Hematopoietic multipotent progenitor cell (in vitro differentiated cells): ENCODE data around the gene CD36. TPM values are rescaled to one million over a fixed set of nuclear protein-coding genes. Genes with fewer than 3 reads are reported as not detected.

ENCODE experiments used
- DNase-seq, 3 donors: peaks; one replicate each; pipeline ENCODE4 v3.0.0-alpha.2; 2011 to 2015; ENCODE audit warnings: low read depth in 2 of 3, low spot score in 2 of 3
- total RNA-seq: library from RNA; depleted of rRNA; stranded (reverse); fragments of >200 nt; gene quantifications from one replicate; pipeline ENCODE4 v1.2.3, GENCODE V29; 2012

The CD36 gene
- 3.2 TPM for total RNA-seq

GRCh38 chr7:80637911-80638765 is at the start of gene CD36:
TSS of gene CD36 (plus strand) at chr7:80638642. CDS start at chr7:80646741, 8,099 bp downstream.
- peak in 1 of 3 donors; percentile 24 for DNase-seq

GRCh38 chr7:80589631-80590030 is 48.8 kb upstream of the CD36 start:
- DNase-seq: peak in 2 of 3 donors; percentile 58 to 83

GRCh38 chr7:80591654-80592053 is 46.8 kb upstream of the CD36 start:
- DNase-seq: no peak

- no peak for DNase-seq
These were observed 44.4 kb upstream of the CD36 start for GRCh38 chr7:80593869-80594586.

- DNase-seq: no peak
These were observed 41.4 kb upstream of the CD36 start for GRCh38 chr7:80596933-80597517.

- no peak for DNase-seq
These were observed 40.6 kb upstream of the CD36 start for GRCh38 chr7:80597875-80598274.

- no peak for DNase-seq
These were observed 38.4 kb upstream of the CD36 start for GRCh38 chr7:80600046-80600445.

GRCh38 chr7:80601999-80602398 is 36.4 kb upstream of the CD36 start:
- no peak for DNase-seq

- DNase-seq: no peak
These were observed 34.5 kb upstream of the CD36 start for GRCh38 chr7:80603940-80604339.

GRCh38 chr7:80604436-80604835 is 34.0 kb upstream of the CD36 start:
- no peak for DNase-seq

- DNase-seq: no peak
These were observed 31.3 kb upstream of the CD36 start for GRCh38 chr7:80607136-80607535.

GRCh38 chr7:80608336-80608735 is 30.1 kb upstream of the CD36 start:
- no peak for DNase-seq

- DNase-seq: no peak
These were observed 28.7 kb upstream of the CD36 start for GRCh38 chr7:80609751-80610150.

GRCh38 chr7:80611353-80611752 is 27.1 kb upstream of the CD36 start:
- DNase-seq: no peak

GRCh38 chr7:80611779-80612178 is 26.7 kb upstream of the CD36 start:
- DNase-seq: no peak

- peak in 1 of 3 donors; percentile 20 for DNase-seq
These were observed 25.6 kb upstream of the CD36 start for GRCh38 chr7:80612880-80613279.

GRCh38 chr7:80613519-80613918 is 24.9 kb upstream of the CD36 start:
- no peak for DNase-seq

- DNase-seq: no peak
These were observed 23.6 kb upstream of the CD36 start for GRCh38 chr7:80614851-80615271.

- DNase-seq: peak in 1 of 3 donors; percentile 38
These were observed 20.3 kb upstream of the CD36 start for GRCh38 chr7:80618096-80618495.

GRCh38 chr7:80619741-80620140 is 18.7 kb upstream of the CD36 start:
- DNase-seq: no peak

GRCh38 chr7:80622541-80622940 is 15.9 kb upstream of the CD36 start:
- peak in 1 of 3 donors; percentile 41 for DNase-seq
